Keratinocyte (primary cell): ENCODE measurements around the gene CLSTN2. TPM values are rescaled to one million over a fixed set of nuclear protein-coding genes. Genes with fewer than 3 reads are reported as not detected.

Source experiments
- DNase-seq: peaks from one replicate; pipeline ENCODE4 v3.0.0-alpha.2; 2011; ENCODE audit warnings: low read depth, missing footprints, low spot score
- FAIRE-seq: peaks from 2 replicates; lab custom pipeline; 2011; peaks lifted over from hg19 to GRCh38; lab: Jason Lieb, UNC
- H2AFZ ChIP-seq: 2 replicates; pipeline ENCODE4 v1.6.0; 2012; ENCODE audit warnings: low read length, control low read depth, inconsistent platforms; ENCODE audit not compliant: control insufficient read depth
- H3K27ac ChIP-seq: 2 replicates; pipeline ENCODE4 v1.5.1; 2011; ENCODE audit warnings: low read length; ENCODE audit not compliant: control insufficient read depth, insufficient read depth
- H3K27me3 ChIP-seq: 3 replicates; pipeline ENCODE4 v1.6.0; 2011; ENCODE audit warnings: low read length; ENCODE audit not compliant: control insufficient read depth, insufficient read depth; ENCODE audit errors: extremely low read depth
- H3K36me3 ChIP-seq, 2 experiments: 2 replicates in 1 of 2; 3 replicates in 1 of 2; pipeline ENCODE4 v1.5.1; 2011; ENCODE audit warnings: low read length in 2 of 2, mild to moderate bottlenecking in 1 of 2; ENCODE audit not compliant: control insufficient read depth in 2 of 2, insufficient read depth in 2 of 2; ENCODE audit errors: extremely low read depth in 1 of 2
- H3K4me1 ChIP-seq: 3 replicates; pipeline ENCODE4 v1.5.1; 2011; ENCODE audit warnings: low read length; ENCODE audit not compliant: control insufficient read depth, insufficient read depth; ENCODE audit errors: extremely low read depth
- H3K4me2 ChIP-seq: 3 replicates; pipeline ENCODE4 v1.6.0; 2011; ENCODE audit warnings: low read depth, low read length; ENCODE audit not compliant: control insufficient read depth, insufficient read depth; ENCODE audit errors: extremely low read depth
- H3K4me3 ChIP-seq, 3 experiments: fragments of 200-600 bp in 1 of 3; sonication (generic) in 1 of 3; 2 replicates in 2 of 3; 3 replicates in 1 of 3; pipeline ENCODE4 v1.5.1; 2011 to 2016; ENCODE audit warnings: low read length in 3 of 3, mild to moderate bottlenecking in 3 of 3, control low read depth in 2 of 3, inconsistent platforms in 1 of 3, low read depth in 1 of 3, mixed read lengths in 1 of 3, mixed run types in 1 of 3, moderate library complexity in 1 of 3; ENCODE audit not compliant: control insufficient read depth in 2 of 3, insufficient read depth in 2 of 3; ENCODE audit errors: extremely low read depth in 1 of 3
- H3K79me2 ChIP-seq: 2 replicates; pipeline ENCODE4 v1.6.0; 2012; ENCODE audit warnings: low read length; ENCODE audit not compliant: control insufficient read depth, insufficient read depth
- H3K9ac ChIP-seq: 3 replicates; pipeline ENCODE4 v1.6.0; 2011; ENCODE audit warnings: low read length; ENCODE audit not compliant: control insufficient read depth, insufficient read depth; ENCODE audit errors: extremely low read depth
- H3K9me1 ChIP-seq: 3 replicates; pipeline ENCODE4 v1.6.0; 2011; ENCODE audit warnings: low read length; ENCODE audit not compliant: control insufficient read depth, insufficient read depth; ENCODE audit errors: extremely low read depth
- H3K9me3 ChIP-seq: 2 replicates; pipeline ENCODE4 v1.5.1; 2012; ENCODE audit warnings: low read depth, low read length; ENCODE audit not compliant: control insufficient read depth
- H4K20me1 ChIP-seq: 3 replicates; pipeline ENCODE4 v1.6.0; 2011; ENCODE audit warnings: low read length; ENCODE audit not compliant: control insufficient read depth, insufficient read depth; ENCODE audit errors: extremely low read depth
- EZH2 ChIP-seq: IDR thresholded peaks from one replicate; pipeline ENCODE4 v1.6.1; 2012; ENCODE audit warnings: inconsistent platforms, mild to moderate bottlenecking, low read length, moderate library complexity
- dilution Hi-C: fragments of 300-500 bp; cut with MboI; formaldehyde crosslinking; loops from one replicate; pipeline ENCODE4 v1.7.0; 2020; ENCODE audit warnings: low sequenced_read_pairs; ENCODE audit not compliant: extremely low pct_ligation_motif_present
- polyA plus RNA-seq, 5 experiments: library from polyadenylated mRNA; depleted of rRNA in 3 of 5; stranded (reverse) in 3 of 5; stranded (forward) in 1 of 5; unstranded in 1 of 5; fragments of >200 nt; gene quantifications; 1 replicate in 1 of 5; 2 replicates in 3 of 5; 3 replicates in 1 of 5; pipeline versions ENCODE4 v1.2.1 to v1.2.3, GENCODE V29; 2011 to 2012; ENCODE audit warnings: missing spikeins in 2 of 5, low read depth in 1 of 5, low replicate concordance in 1 of 5
- TF ChIP-seq, protein P1 (sequence below), 3 experiments: IDR thresholded peaks in 1 of 3; conservative IDR thresholded peaks in 1 of 3; optimal IDR thresholded peaks in 1 of 3; 2 replicates in 2 of 3; 3 replicates in 1 of 3; pipeline versions ENCODE3 to v1.5.1; 2011; ENCODE audit warnings: low read length in 3 of 3, mild to moderate bottlenecking in 3 of 3, moderate library complexity in 2 of 3, control low read depth in 1 of 3, inconsistent platforms in 1 of 3; ENCODE audit not compliant: insufficient read depth in 2 of 3; ENCODE audit errors: extremely low read depth in 1 of 3

Gene CLSTN2
- polyA plus RNA-seq, 1 donor (not counting 4 experiments of a cell fraction or from before 2014, with no cell fraction given), result 0.09 TPM

DNA sequence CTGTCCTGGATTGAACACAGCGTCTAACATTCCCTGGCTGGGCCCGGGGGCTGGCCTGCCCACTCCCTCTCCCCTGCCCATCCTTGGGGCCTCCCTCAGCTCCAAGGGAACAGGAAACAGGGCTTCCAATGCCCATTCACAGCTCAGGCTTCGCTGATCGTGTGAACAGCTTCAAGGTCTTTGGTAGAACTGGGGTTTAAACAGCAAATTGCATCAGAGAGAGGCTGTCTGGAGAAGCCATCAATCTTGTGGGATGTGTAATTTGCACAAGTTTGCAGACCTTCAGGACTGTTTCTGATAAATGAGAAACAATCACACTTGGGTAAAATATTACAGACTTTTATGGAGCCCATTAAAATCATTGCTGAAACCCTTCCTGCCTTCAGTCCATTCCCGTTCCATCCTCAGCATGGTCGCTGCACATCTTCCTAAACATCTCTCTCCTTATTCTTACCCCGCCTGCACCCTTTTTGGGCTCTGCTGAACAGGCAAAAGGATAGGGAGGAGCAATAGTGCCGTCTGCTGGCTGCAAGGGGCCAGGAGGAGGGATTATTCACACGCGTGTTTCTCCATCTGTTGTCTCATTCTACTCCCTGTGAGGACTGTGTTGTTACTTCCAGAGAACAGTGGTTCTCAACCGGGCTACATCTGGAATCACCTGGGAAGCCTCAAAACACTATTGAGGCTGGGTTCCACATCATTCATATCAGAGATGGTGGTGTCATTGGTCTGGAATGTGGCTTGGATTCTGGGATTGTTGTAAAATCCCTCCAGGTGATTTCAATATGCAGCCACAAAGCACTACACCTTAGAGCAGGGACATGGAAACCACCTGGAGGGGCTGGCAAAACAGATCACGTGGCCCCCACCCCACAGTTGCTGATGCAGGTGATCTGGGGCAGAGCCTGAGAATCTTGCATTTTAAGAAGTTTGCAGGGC lies 116.3 kb downstream of the CLSTN2 start:
- Histone ChIP-seq H3K79me2 (no peaks in the 10 kb centered on the region), H3K9me3 (no peaks in the 10 kb centered on the region)

DNA sequence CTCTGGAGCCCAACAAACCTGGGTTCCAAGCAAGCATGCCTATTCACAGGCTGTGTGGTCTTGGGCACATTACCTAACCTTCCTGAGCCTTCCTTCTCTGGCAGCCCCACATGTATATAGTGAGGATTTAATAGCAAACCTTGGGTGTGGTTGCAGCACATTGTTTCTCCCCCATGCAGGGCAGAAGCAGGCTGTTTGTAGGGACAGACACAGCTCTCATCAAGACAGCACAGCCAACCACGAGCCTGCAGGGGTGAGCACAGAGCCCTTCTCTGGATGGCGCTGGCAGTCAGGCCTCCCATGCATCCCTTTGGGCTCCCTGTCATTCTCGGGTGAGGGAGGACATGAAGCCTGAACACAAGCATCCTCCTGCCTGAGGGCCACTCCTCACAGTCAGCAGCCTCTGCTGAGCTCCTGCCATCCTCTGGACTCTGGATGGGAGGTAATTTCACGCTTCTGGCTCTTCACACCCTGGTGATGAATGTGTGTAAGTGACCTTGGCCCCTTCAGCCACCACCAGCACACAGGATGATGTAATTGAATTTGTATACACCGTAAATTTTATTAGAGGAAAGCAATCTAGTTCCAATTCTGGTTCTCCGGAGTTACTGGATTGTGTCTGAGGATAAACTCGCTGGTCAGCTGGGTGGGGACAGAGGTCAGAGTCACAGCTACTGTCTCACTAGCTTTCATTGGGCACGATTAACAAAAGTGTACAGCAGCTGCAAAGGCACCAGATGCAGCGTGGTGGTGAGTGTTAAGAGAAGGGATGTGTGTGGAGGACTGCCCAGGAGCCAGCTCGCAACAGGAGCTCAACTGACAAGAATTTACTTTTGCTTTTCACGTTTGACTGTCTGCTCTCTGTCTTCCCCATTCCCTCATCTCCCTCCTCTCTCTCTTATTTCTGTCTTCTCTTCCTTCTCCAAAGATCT lies 118.1 kb downstream of the CLSTN2 start:
- Histone ChIP-seq H3K4me3 (no peak overlapping the region), H3K9me1 (no peaks in the 10 kb centered on the region), H3K9me3 (no peaks in the 10 kb centered on the region), H3K27ac (no peak overlapping the region), H3K27me3 (no peaks in the 10 kb centered on the region), H3K9ac (no peak overlapping the region), H3K4me1 (peaks cover 5% of the 10 kb centered on the region), H2AFZ (no peak overlapping the region), H3K79me2 (no peaks in the 10 kb centered on the region), H4K20me1 (no peaks in the 10 kb centered on the region), H3K4me2 (no peak overlapping the region), H3K36me3 (no peaks in the 10 kb centered on the region)
- dilution Hi-C loops, result no loop called here
- no peak for TF ChIP-seq EZH2
- TF ChIP-seq, protein P1, sequence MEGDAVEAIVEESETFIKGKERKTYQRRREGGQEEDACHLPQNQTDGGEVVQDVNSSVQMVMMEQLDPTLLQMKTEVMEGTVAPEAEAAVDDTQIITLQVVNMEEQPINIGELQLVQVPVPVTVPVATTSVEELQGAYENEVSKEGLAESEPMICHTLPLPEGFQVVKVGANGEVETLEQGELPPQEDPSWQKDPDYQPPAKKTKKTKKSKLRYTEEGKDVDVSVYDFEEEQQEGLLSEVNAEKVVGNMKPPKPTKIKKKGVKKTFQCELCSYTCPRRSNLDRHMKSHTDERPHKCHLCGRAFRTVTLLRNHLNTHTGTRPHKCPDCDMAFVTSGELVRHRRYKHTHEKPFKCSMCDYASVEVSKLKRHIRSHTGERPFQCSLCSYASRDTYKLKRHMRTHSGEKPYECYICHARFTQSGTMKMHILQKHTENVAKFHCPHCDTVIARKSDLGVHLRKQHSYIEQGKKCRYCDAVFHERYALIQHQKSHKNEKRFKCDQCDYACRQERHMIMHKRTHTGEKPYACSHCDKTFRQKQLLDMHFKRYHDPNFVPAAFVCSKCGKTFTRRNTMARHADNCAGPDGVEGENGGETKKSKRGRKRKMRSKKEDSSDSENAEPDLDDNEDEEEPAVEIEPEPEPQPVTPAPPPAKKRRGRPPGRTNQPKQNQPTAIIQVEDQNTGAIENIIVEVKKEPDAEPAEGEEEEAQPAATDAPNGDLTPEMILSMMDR (optimal IDR thresholded peaks at IDR 0.05 in 1 of 3, IDR thresholded peaks at IDR 0.05 in 1 of 3, conservative IDR thresholded peaks at IDR 0.05 in 1 of 3; ENCODE audit: extremely low read depth in 1 of 3, insufficient read depth in 2 of 3, low read length in 3 of 3), result no peak
- DNase-seq, result no peak
- no peak for FAIRE-seq

More for the DNA sequence above, 116.3 kb downstream of the CLSTN2 start:
- Histone ChIP-seq H3K27ac (no peak overlapping the region), H3K4me1 (peaks cover 5% of the 10 kb centered on the region), H3K4me3 (no peak overlapping the region), H4K20me1 (no peaks in the 10 kb centered on the region), H3K9me1 (no peaks in the 10 kb centered on the region), H3K9ac (no peak overlapping the region), H3K36me3 (no peaks in the 10 kb centered on the region), H3K27me3 (no peaks in the 10 kb centered on the region), H3K4me2 (no peak overlapping the region), H2AFZ (no peak overlapping the region)
- DNase-seq, result peak; percentile 30
- no peak for TF ChIP-seq EZH2
- TF ChIP-seq, protein P1 (optimal IDR thresholded peaks at IDR 0.05 in 1 of 3, IDR thresholded peaks at IDR 0.05 in 1 of 3, conservative IDR thresholded peaks at IDR 0.05 in 1 of 3; ENCODE audit: extremely low read depth in 1 of 3, insufficient read depth in 2 of 3, low read length in 3 of 3), result peak; percentile 46 to 74 (median 65)
- dilution Hi-C loops, result no loop called here
- peak; percentile 85 for FAIRE-seq
